Calu3 (cell line): ENCODE results near the gene CHI3L1. TPM values are rescaled to one million over a fixed set of nuclear protein-coding genes. Genes with fewer than 3 reads are reported as not detected.

ENCODE experiments used
- BruUV-seq: library from RNA; stranded (reverse); fragments of 400-500 nt; replicated peaks from 2 replicates; lab custom pipeline; 2021; lab: Mats Ljungman, UMichigan
- CTCF ChIA-PET: fragments of 300-600 bp; sonication (Branson Sonifier 250); formaldehyde crosslinking; loops from one replicate; lab custom pipeline; 2022; ENCODE audit warnings: antibody characterized with exemption; lab: Charles Lee
- DNase-seq: peaks from one replicate; pipeline ENCODE4 v3.0.0; 2022
- H3K27ac Mint-ChIP-seq: one replicate; pipeline ENCODE4 v1.8.0; 2022; ENCODE audit warnings: mixed read lengths; ENCODE audit not compliant: unreplicated experiment
- H3K27me3 Mint-ChIP-seq: one replicate; pipeline ENCODE4 v1.8.0; 2022; ENCODE audit warnings: mixed read lengths; ENCODE audit not compliant: unreplicated experiment
- H3K36me3 Mint-ChIP-seq: one replicate; pipeline ENCODE4 v1.8.0; 2022; ENCODE audit warnings: mild to moderate bottlenecking, moderate library complexity, mixed read lengths; ENCODE audit not compliant: insufficient read depth, unreplicated experiment
- H3K4me1 Mint-ChIP-seq: one replicate; pipeline ENCODE4 v1.8.0; 2022; ENCODE audit warnings: mild to moderate bottlenecking, low read depth, mixed read lengths; ENCODE audit not compliant: unreplicated experiment
- H3K4me3 Mint-ChIP-seq: one replicate; pipeline ENCODE4 v1.8.0; 2022; ENCODE audit warnings: mild to moderate bottlenecking, low read depth, moderate library complexity, mixed read lengths; ENCODE audit not compliant: unreplicated experiment
- H3K9me3 Mint-ChIP-seq: one replicate; pipeline ENCODE4 v1.8.0; 2022; ENCODE audit warnings: low read depth, mixed read lengths; ENCODE audit not compliant: unreplicated experiment
- intact Hi-C: fragments of 100-400 bp; cut with micrococcal nuclease; formaldehyde crosslinking; loops from one replicate; pipeline ENCODE4 v1.10.0; 2022; ENCODE audit not compliant: unreplicated experiment
- total RNA-seq: library from RNA; stranded (reverse); gene quantifications from 2 replicates; pipeline ENCODE4 v1.2.3, GENCODE V29; 2022
- TF ChIP-seq, protein P1 (sequence below): fragments of 200-600 bp; IDR thresholded peaks from one replicate; pipeline ENCODE4 v1.8.0; 2022; ENCODE audit warnings: antibody characterized with exemption; ENCODE audit not compliant: unreplicated experiment

CHI3L1 gene
- total RNA-seq, 1 experiment from 2014 or later = not detected

DNA sequence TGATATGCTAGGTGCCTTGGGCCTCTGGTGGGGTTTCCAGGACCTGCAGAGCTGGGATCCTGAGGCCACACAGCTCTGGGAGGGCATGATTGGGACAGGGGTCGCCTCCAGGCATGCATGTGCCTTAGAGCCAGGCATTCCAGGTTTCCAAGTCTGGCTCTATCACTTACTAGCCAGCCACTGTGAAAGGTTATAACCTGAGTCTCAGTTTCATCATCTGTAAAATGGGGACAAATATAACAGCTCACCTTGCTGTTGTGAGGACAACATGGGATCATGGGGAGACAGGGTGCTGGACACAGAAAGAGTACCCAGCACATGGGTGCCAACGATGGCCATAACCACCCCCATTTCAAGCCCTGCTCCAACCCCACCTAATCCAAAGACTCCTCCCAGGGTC, 2.7 kb downstream of the CHI3L1 start:
- H3K27ac Mint-ChIP-seq = no peak overlapping the region
- H3K9me3 Mint-ChIP-seq = no peaks in the 10 kb centered on the region
- H3K27me3 Mint-ChIP-seq = peaks cover 96% of the 10 kb centered on the region
- no peaks in the 10 kb centered on the region for H3K36me3 Mint-ChIP-seq
- no peaks in the 10 kb centered on the region for H3K4me1 Mint-ChIP-seq
- no peak overlapping the region for H3K4me3 Mint-ChIP-seq
- no TSS peak for BruUV-seq
- intact Hi-C loops = no loop called here
- no peak for DNase-seq
- CTCF ChIA-PET = interaction anchor here (1.1 kb wide), 1 partner anchor 56 kb away, joined by 4 read pairs; the partner anchor contains the start of gene ADORA1
- TF ChIP-seq, protein P1, sequence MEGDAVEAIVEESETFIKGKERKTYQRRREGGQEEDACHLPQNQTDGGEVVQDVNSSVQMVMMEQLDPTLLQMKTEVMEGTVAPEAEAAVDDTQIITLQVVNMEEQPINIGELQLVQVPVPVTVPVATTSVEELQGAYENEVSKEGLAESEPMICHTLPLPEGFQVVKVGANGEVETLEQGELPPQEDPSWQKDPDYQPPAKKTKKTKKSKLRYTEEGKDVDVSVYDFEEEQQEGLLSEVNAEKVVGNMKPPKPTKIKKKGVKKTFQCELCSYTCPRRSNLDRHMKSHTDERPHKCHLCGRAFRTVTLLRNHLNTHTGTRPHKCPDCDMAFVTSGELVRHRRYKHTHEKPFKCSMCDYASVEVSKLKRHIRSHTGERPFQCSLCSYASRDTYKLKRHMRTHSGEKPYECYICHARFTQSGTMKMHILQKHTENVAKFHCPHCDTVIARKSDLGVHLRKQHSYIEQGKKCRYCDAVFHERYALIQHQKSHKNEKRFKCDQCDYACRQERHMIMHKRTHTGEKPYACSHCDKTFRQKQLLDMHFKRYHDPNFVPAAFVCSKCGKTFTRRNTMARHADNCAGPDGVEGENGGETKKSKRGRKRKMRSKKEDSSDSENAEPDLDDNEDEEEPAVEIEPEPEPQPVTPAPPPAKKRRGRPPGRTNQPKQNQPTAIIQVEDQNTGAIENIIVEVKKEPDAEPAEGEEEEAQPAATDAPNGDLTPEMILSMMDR = no peak

DNA sequence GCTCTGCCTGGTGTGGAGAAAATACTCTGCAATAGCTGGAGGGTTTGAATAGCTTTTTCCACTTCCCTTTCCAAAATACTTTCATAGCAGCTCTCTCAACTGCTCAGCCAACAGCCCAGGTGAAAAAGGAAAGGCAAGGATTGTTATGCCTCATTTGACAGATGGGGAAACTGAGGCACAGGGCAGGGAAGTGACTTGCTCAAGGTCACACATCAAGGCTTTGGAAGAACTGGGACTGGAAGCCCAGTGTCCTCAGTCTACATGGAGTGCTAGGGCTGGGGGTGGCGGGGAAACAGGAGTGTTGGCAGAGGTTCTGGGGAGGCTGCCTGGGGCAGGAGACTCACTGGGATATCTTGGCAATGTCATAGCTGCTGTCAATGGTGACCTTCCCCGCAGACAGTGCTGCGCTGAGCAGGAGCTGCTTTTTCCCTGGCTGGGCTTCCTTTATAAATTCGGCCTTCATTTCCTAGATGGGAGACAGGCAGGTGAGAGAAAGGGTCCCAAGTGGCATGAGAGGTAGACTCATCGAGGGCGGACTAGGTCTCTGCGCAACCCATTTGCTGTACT, 4.0 kb downstream of the CHI3L1 start:
- no TSS peak for BruUV-seq
- CTCF ChIA-PET = interaction anchor here (1.0 to 1.4 kb wide), 2 partner anchors 10 to 34 kb away, joined by 4 read pairs; no protein-coding TSS in a partner anchor
- TF ChIP-seq, protein P1 = no peak
- no peak overlapping the region for H3K27ac Mint-ChIP-seq
- DNase-seq = no peak
- no peaks in the 10 kb centered on the region for H3K36me3 Mint-ChIP-seq
- no peaks in the 10 kb centered on the region for H3K9me3 Mint-ChIP-seq
- no peaks in the 10 kb centered on the region for H3K4me1 Mint-ChIP-seq
- H3K27me3 Mint-ChIP-seq = peaks cover 96% of the 10 kb centered on the region
- no peak overlapping the region for H3K4me3 Mint-ChIP-seq
- intact Hi-C loops = no loop called here

DNA sequence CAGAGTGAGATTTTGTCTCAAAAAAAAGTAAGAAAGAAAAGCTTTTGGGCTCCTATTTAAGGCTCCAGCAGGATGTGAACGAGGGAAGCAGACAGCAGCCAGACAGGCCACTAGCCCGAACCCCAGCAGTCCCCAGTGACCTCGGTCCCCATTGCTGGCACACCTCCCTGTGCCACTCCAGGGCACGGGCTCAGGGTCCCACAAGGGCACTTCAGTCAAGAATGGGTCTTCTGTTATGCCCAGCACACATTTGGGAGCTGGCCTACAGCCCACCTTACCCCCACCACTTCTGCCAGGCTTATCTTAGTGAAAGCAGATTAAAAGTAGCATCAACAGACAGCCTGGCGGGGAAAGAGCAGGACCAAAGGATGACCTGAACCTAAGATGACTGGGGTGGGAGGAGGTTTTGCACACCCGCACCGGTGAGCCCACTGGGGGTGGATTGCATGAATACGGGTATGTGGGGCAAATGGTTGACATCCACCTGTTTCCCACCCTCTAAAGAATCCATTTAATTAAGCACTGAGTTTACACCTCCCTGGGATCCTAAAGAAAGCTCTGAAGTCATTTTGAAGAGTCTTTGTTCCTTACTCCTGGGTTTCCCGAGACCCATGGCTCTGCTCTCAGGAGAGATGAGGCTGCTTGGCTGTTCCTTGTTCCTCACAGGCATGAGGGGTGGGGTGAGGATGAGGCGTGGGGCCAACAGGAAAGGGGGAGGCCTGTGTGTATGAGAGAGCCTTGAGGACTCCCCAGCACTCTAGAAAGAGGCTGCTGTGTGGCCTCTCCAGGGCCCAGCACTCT, 4.7 kb downstream of the CHI3L1 start:
- no peak overlapping the region for H3K27ac Mint-ChIP-seq
- TF ChIP-seq, protein P1 = no peak
- no peaks in the 10 kb centered on the region for H3K4me1 Mint-ChIP-seq
- DNase-seq = no peak
- intact Hi-C loops = no loop called here
- no peaks in the 10 kb centered on the region for H3K36me3 Mint-ChIP-seq
- BruUV-seq = no TSS peak
- H3K4me3 Mint-ChIP-seq = no peak overlapping the region
- H3K27me3 Mint-ChIP-seq = peaks cover 96% of the 10 kb centered on the region
- no peaks in the 10 kb centered on the region for H3K9me3 Mint-ChIP-seq
- CTCF ChIA-PET = interaction anchor here (1.0 to 1.5 kb wide), 3 partner anchors 10 to 64 kb away, joined by 4 read pairs; no protein-coding TSS in a partner anchor

DNA sequence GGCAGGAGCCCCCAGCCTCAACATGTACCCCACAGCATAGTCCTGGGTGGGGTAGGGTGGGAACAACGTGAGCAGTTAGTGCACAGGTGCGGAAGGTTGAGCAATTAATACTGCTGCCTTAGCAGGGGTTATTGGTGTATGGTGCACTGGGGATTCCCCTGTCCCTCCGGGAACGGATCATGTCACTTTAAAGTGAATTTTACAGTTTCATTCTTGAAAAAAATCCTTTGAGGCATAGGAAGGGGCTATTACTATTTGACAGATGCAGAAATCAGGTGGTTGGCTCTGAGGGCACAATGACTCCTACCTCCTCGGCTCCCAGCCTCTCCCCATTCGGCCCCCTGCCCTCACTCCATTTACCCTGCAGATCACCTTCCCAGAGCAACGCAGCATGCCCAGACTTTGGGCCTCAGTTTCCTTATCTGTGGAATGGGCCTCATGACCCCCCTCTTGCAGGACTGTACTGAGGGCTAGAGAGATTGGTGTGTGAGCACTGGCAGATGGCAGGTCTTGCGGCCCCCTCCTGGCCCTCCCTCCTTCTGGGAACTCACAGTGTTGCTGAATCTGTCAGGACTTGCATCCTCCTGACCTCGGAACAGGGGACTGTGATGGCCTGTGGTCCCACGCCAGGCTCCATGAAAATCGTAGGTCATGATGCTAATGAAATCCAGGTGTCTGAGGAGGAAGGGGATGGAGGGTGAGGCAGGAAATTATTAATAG, 5.7 kb downstream of the CHI3L1 start:
- H3K9me3 Mint-ChIP-seq = no peaks in the 10 kb centered on the region
- H3K27ac Mint-ChIP-seq = no peak overlapping the region
- H3K4me1 Mint-ChIP-seq = no peaks in the 10 kb centered on the region
- intact Hi-C loops = no loop called here
- CTCF ChIA-PET = interaction anchor here (0.6 to 1.5 kb wide), 3 partner anchors 36 to 593 kb away, joined by 4 to 7 read pairs (median 4); no protein-coding TSS in a partner anchor
- no peak for DNase-seq
- no peaks in the 10 kb centered on the region for H3K36me3 Mint-ChIP-seq
- TF ChIP-seq, protein P1 = no peak
- no TSS peak for BruUV-seq
- peaks cover 96% of the 10 kb centered on the region for H3K27me3 Mint-ChIP-seq
- H3K4me3 Mint-ChIP-seq = no peak overlapping the region
